Ovary (tissue), 3 donors: ENCODE measurements around the gene MME.

Experiments used
- EP300 ChIP-seq: sonication (generic); formaldehyde crosslinking; IDR thresholded peaks from one replicate; pipeline ENCODE4 v1.6.1; 2017; ENCODE audit warnings: antibody characterized with exemption
- POLR2A ChIP-seq: fragments of 450-650 bp; IDR thresholded peaks from one replicate; pipeline ENCODE4 v1.6.1; 2017; ENCODE audit warnings: antibody characterized with exemption, mild to moderate bottlenecking, moderate library complexity
- TF ChIP-seq, protein P1 (sequence below), 3 donors: fragments of 450-650 bp in 2 of 3; fragments of 200-600 bp in 1 of 3; IDR thresholded peaks; one replicate each; pipeline versions ENCODE4 v1.5.1 to v1.8.0; 2016 to 2022; ENCODE audit warnings: antibody characterized with exemption in 3 of 3, mild to moderate bottlenecking in 1 of 3
- donor health status: DM: no; HTN: no; CAD: no.

- TF ChIP-seq, protein P1, sequence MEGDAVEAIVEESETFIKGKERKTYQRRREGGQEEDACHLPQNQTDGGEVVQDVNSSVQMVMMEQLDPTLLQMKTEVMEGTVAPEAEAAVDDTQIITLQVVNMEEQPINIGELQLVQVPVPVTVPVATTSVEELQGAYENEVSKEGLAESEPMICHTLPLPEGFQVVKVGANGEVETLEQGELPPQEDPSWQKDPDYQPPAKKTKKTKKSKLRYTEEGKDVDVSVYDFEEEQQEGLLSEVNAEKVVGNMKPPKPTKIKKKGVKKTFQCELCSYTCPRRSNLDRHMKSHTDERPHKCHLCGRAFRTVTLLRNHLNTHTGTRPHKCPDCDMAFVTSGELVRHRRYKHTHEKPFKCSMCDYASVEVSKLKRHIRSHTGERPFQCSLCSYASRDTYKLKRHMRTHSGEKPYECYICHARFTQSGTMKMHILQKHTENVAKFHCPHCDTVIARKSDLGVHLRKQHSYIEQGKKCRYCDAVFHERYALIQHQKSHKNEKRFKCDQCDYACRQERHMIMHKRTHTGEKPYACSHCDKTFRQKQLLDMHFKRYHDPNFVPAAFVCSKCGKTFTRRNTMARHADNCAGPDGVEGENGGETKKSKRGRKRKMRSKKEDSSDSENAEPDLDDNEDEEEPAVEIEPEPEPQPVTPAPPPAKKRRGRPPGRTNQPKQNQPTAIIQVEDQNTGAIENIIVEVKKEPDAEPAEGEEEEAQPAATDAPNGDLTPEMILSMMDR (IDR thresholded peaks at IDR 0.05): no peak
- TF ChIP-seq EP300 (no peak), POLR2A (no peak)
Measured at GRCh38 chr3:155184011-155184410, 103.9 kb downstream of the MME start.
